Thyroid gland (tissue), 4 donors: ENCODE measurements around the gene ZRANB3.

Source experiments
- CTCF ChIP-seq, 6 experiments: fragments of 200-600 bp in 3 of 6; fragments of 450-650 bp in 3 of 6; sonication (generic) in 3 of 6; IDR thresholded peaks; one replicate each; pipeline ENCODE4 v1.5.1; 2016 to 2019; ENCODE audit warnings: antibody characterized with exemption in 6 of 6, mild to moderate bottlenecking in 2 of 6, inconsistent platforms in 1 of 6, moderate library complexity in 1 of 6
- POLR2A ChIP-seq, 2 donors: fragments of 450-650 bp; IDR thresholded peaks; one replicate each; pipeline ENCODE4 v1.6.1; 2017; ENCODE audit warnings: antibody characterized with exemption in 2 of 2, mild to moderate bottlenecking in 2 of 2, moderate library complexity in 1 of 2

- TF ChIP-seq POLR2A (IDR thresholded peaks at IDR 0.05), result no peak
- no peak for TF ChIP-seq CTCF (IDR thresholded peaks at IDR 0.05)
Observed at GRCh38 chr2:135121016-135121657, 409.9 kb downstream of the ZRANB3 start.
